Esophagus muscularis mucosa (tissue), 4 donors: ENCODE data around the gene KANK3. TPM values are rescaled to one million over a fixed set of nuclear protein-coding genes. Genes with fewer than 3 reads are reported as not detected.
"Not testable (repeated sequence)": the region's sequence is repeated elsewhere in the genome, so short reads cannot be mapped to it uniquely, and the experiment has no call there.

Source experiments
- DNase-seq: peaks from one replicate; pipeline ENCODE4 v3.0.0-alpha.2; 2017; ENCODE audit errors: extremely low spot score
- H3K27ac ChIP-seq, 4 donors: fragments of 200-600 bp; sonication (generic); replicated peaks in 1 of 4; 1 replicate in 3 of 4; 2 replicates in 1 of 4; pipeline ENCODE4 v1.5.1; 2016 to 2019; ENCODE audit warnings: mild to moderate bottlenecking in 1 of 4
- H3K27me3 ChIP-seq, 4 donors: fragments of 200-600 bp; sonication (generic); one replicate each; pipeline versions ENCODE4 v1.5.1 to v1.6.0; 2016 to 2019
- H3K36me3 ChIP-seq, 4 donors: fragments of 200-600 bp; sonication (generic); one replicate each; pipeline ENCODE4 v1.5.1; 2016 to 2019
- H3K4me1 ChIP-seq, 4 donors: fragments of 200-600 bp; sonication (generic); one replicate each; pipeline ENCODE4 v1.5.1; 2016 to 2019
- H3K4me3 ChIP-seq, 4 donors: fragments of 200-600 bp; sonication (generic); 1 replicate in 2 of 4; 2 replicates in 2 of 4; pipeline ENCODE4 v1.5.1; 2016 to 2019; ENCODE audit warnings: mild to moderate bottlenecking in 4 of 4, moderate library complexity in 1 of 4
- H3K9me3 ChIP-seq, 4 donors: fragments of 200-600 bp; sonication (generic); 1 replicate in 3 of 4; 2 replicates in 1 of 4; pipeline ENCODE4 v1.5.1; 2016 to 2019
- EP300 ChIP-seq: sonication (generic); formaldehyde crosslinking; IDR thresholded peaks from one replicate; pipeline ENCODE4 v1.6.1; 2017; ENCODE audit warnings: antibody characterized with exemption
- POLR2A ChIP-seq: fragments of 450-650 bp; IDR thresholded peaks from one replicate; pipeline ENCODE4 v1.6.1; 2017; ENCODE audit warnings: antibody characterized with exemption, moderate library complexity, mild to moderate bottlenecking, low read depth
- POLR2AphosphoS5 ChIP-seq, 2 donors: sonication (generic); formaldehyde crosslinking; IDR thresholded peaks; one replicate each; pipeline ENCODE4 v1.6.1; 2017; ENCODE audit warnings: antibody characterized with exemption in 2 of 2
- WGBS: methylation state at CpG from one replicate; pipeline ENCODE4 v1.1.5; 2018; 5-methylcytosine and 5-hydroxymethylcytosine counted together
- intact Hi-C: fragments of 100-400 bp; cut with DNase I; formaldehyde crosslinking; loops from one replicate; pipeline ENCODE4 v1.15.1; 2023
- total RNA-seq, 4 donors: library from RNA; depleted of rRNA; stranded (reverse); fragments of >200 nt; gene quantifications; one replicate each; pipeline versions ENCODE4 v1.1.0 to v1.2.1, GENCODE V29; 2016
- TF ChIP-seq, protein P1 (sequence below), 3 experiments: fragments of 200-600 bp in 2 of 3; fragments of 450-650 bp in 1 of 3; sonication (generic) in 2 of 3; IDR thresholded peaks; one replicate each; pipeline ENCODE4 v1.5.1; 2017 to 2019; ENCODE audit warnings: antibody characterized with exemption in 3 of 3, mild to moderate bottlenecking in 2 of 3, moderate library complexity in 1 of 3

KANK3 gene
- total RNA-seq, 4 donors from 2014 or later = 23.7 to 36.0 (median 30.0) TPM

DNA sequence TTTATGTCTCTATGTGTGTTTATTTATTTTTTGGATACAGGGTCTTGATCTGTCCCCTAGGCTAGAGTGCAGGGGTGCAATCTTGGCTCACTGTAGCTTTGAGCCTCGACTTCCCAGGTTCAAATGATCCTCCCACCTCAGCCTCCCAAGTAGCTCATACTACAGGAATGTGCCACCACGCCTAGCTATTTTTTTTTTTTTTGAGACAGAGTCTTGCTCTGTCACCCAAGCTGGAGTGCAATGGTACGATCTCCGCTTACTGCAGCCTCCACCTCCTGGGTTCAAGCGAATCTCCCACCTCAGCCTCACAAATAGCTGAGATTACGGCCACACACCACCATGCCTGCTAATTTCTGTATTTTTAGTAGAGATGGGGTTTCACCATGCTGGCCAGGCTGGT, 15.9 kb upstream of the KANK3 start:
- no peaks in the 10 kb centered on the region for H3K27me3 ChIP-seq
- DNase-seq = no peak
- no peaks in the 10 kb centered on the region for H3K9me3 ChIP-seq
- H3K4me1 ChIP-seq = peaks cover 39 to 51% (median 42%) of the 10 kb centered on the region in 4 donors
- TF ChIP-seq POLR2AphosphoS5 (IDR thresholded peaks at IDR 0.05) = no peak
- no peak for TF ChIP-seq POLR2A
- no peak for TF ChIP-seq EP300
- TF ChIP-seq, protein P1, sequence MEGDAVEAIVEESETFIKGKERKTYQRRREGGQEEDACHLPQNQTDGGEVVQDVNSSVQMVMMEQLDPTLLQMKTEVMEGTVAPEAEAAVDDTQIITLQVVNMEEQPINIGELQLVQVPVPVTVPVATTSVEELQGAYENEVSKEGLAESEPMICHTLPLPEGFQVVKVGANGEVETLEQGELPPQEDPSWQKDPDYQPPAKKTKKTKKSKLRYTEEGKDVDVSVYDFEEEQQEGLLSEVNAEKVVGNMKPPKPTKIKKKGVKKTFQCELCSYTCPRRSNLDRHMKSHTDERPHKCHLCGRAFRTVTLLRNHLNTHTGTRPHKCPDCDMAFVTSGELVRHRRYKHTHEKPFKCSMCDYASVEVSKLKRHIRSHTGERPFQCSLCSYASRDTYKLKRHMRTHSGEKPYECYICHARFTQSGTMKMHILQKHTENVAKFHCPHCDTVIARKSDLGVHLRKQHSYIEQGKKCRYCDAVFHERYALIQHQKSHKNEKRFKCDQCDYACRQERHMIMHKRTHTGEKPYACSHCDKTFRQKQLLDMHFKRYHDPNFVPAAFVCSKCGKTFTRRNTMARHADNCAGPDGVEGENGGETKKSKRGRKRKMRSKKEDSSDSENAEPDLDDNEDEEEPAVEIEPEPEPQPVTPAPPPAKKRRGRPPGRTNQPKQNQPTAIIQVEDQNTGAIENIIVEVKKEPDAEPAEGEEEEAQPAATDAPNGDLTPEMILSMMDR (IDR thresholded peaks at IDR 0.05) = no peak
- H3K36me3 ChIP-seq = no peaks in the 10 kb centered on the region
- intact Hi-C loops = no loop called here
- no peak overlapping the region for H3K4me3 ChIP-seq
- no peak overlapping the region for H3K27ac ChIP-seq
- 90% methylated on average over 6 of the region's 6 CpGs for WGBS

DNA sequence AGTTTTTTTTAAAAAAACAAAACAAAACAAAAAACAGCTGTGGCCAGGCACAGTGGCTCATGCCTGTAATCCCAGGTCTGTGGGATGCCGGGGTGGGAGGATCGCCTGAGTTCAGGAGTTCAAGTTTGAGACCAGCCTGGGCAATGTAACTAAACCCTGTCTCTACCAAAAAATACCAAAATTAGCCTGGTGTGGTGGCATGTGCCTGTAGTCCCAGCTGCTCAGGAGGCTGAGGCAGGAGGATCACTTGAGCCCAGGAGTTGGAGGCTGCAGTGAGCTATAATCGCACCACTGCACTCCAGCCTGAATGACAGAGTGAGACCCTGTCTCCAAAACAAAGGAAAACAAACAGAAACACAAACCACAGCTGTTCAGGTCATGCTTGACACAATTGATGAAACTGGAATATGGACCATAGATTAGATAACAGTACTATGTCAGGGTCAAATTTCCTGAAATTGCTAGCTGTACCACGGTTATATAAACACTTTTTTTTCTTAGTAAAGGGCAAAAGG, 14.0 kb upstream of the KANK3 start:
- H3K27ac ChIP-seq = no peak overlapping the region
- H3K36me3 ChIP-seq = no peaks in the 10 kb centered on the region
- H3K9me3 ChIP-seq = no peaks in the 10 kb centered on the region
- TF ChIP-seq POLR2A (no peak), EP300 (no peak), POLR2AphosphoS5 (IDR thresholded peaks at IDR 0.05) (no peak)
- TF ChIP-seq, protein P1 (IDR thresholded peaks at IDR 0.05) = no peak
- 69% methylated on average over 4 of the region's 4 CpGs for WGBS
- peaks cover 35 to 51% (median 39%) of the 10 kb centered on the region in 4 donors for H3K4me1 ChIP-seq
- intact Hi-C loops = no loop called here
- peaks cover 0 to 12% (median 0%) of the 10 kb centered on the region in 4 donors for H3K27me3 ChIP-seq
- no peak for DNase-seq
- no peak overlapping the region for H3K4me3 ChIP-seq

DNA sequence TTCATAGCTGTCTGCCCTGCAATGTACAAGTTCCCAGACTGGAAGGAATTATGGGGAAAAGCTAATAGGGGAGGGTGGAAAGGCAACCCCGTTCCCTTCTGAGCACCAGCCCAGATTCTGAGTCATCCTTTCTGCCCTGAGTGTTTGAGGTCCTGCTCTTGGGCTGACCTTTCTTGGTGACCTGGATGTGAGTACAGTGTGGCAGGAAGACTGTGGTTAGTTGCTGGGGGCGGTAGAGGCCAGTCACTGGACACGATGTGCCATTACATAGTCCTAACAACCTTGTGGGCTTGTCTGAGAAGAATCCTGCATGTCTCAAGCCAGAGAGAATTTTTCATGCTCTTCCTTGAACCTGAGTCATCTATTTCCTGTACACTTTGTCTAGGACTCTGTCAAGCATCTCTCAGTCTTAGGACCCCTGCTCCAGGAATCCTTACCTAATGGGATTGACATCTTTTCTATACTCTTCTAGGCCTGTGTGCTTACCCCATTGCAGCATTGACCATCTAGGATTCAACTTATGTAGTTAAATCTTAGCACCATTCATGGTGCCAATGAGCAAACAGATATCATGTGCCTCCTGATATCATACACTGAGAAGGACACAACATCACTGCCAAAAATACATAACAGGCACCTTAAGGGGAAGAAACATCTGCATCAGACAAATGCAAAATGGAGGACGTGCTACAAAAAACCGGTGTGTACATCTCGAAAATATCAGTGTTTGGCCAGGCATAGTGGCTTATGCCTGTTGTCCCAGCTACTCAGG, 12.8 kb upstream of the KANK3 start:
- intact Hi-C loops = loop anchor here (2.0 kb wide), 1 partner anchor 151 kb away; no protein-coding TSS in a partner anchor
- peaks cover 23 to 39% (median 29%) of the 10 kb centered on the region in 4 donors for H3K4me1 ChIP-seq
- no peaks in the 10 kb centered on the region for H3K36me3 ChIP-seq
- DNase-seq = no peak
- H3K9me3 ChIP-seq = no peaks in the 10 kb centered on the region
- peak overlapping the region in 2 of 4 donors; percentile 13 to 35 for H3K27ac ChIP-seq
- H3K27me3 ChIP-seq = peaks cover 0 to 24% (median 0%) of the 10 kb centered on the region in 4 donors
- TF ChIP-seq, protein P1 (IDR thresholded peaks at IDR 0.05) = no peak
- TF ChIP-seq POLR2A (no peak), EP300 (no peak), POLR2AphosphoS5 (IDR thresholded peaks at IDR 0.05) (peak; percentile 58 to 67)
- WGBS = 61% methylated on average over 6 of the region's 6 CpGs
- H3K4me3 ChIP-seq = no peak overlapping the region

DNA sequence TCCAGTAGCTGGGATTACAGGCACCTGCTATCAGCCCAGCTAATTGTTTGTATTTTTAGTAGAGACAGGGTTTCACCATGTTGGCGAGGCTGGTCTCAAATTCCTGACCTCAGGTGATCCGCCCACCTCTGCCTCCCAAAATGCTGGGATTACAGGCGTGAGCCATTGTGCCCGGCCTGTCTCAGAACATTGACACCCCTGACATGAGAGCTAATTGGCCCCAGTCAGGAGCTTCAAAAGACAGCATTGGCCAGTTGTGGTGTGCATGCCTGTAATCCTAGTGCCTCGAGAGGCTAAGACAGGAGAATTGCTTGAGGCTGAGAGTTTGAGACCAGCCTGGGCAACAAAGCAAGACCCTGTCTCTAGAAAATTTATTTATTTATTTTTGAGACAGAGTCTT, 9.8 kb upstream of the KANK3 start:
- intact Hi-C loops = loop anchor here (5.0 kb wide), 1 partner anchor 229 kb away; no protein-coding TSS in a partner anchor
- Histone ChIP-seq H3K27me3 (peaks cover 0 to 30% (median 0%) of the 10 kb centered on the region in 4 donors), H3K4me1 (peaks cover 28 to 39% (median 29%) of the 10 kb centered on the region in 4 donors), H3K4me3 (peak overlapping the region in 2 of 4 donors; percentile 14 to 28)
- not testable (repeated sequence) for DNase-seq, H3K27ac ChIP-seq, H3K9me3 ChIP-seq, H3K36me3 ChIP-seq
- 46% methylated on average over 5 of the region's 5 CpGs for WGBS

DNA sequence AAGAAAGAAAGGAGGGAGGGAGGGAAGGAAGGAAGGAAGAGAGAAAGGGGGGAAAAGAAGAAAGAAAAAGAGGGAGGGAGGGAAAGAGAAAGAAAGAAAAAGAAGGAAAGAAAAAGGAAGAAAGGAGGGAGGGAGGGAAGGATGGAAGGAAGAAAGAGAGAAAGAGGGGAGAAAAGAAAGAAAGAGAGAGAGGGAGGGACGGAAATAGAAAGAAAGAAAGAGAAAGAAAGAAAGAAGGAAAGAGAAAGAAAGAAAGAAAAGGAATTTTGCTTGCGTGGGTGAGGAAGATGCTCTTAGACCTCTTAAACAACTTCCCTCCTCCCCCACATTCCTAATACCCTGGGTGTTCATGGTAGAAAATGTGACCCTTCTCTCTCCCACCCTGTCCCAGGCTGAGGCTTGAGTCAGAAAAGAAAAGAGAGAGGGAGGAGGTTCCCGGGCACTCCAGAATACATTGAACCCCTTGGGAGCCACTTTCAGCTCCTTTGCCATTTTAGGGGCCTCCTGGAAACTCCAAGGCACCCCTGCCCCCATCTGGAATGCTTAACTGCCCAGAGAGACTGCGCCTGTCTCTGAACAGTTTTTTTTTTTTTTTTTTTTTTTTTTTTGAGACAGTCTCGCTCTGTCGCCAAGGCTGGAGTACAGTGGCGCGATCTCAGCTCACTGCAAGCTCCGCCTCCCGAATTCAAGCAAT, 9.2 kb upstream of the KANK3 start:
- TF ChIP-seq POLR2AphosphoS5 (IDR thresholded peaks at IDR 0.05) (no peak), EP300 (no peak), POLR2A (no peak)
- TF ChIP-seq, protein P1 (IDR thresholded peaks at IDR 0.05) = no peak
- Histone ChIP-seq H3K9me3 (no peaks in the 10 kb centered on the region), H3K36me3 (no peaks in the 10 kb centered on the region), H3K27ac (no peak overlapping the region), H3K4me1 (peaks cover 28 to 39% (median 29%) of the 10 kb centered on the region in 4 donors), H3K4me3 (peak overlapping the region in 3 of 4 donors; percentile 9 to 28 (median 14)), H3K27me3 (peaks cover 0 to 30% (median 0%) of the 10 kb centered on the region in 4 donors)
- intact Hi-C loops = loop anchor here (5.0 kb wide), 1 partner anchor 230 kb away; no protein-coding TSS in a partner anchor
- DNase-seq = no peak
- 33% methylated on average over 10 of the region's 10 CpGs for WGBS

DNA sequence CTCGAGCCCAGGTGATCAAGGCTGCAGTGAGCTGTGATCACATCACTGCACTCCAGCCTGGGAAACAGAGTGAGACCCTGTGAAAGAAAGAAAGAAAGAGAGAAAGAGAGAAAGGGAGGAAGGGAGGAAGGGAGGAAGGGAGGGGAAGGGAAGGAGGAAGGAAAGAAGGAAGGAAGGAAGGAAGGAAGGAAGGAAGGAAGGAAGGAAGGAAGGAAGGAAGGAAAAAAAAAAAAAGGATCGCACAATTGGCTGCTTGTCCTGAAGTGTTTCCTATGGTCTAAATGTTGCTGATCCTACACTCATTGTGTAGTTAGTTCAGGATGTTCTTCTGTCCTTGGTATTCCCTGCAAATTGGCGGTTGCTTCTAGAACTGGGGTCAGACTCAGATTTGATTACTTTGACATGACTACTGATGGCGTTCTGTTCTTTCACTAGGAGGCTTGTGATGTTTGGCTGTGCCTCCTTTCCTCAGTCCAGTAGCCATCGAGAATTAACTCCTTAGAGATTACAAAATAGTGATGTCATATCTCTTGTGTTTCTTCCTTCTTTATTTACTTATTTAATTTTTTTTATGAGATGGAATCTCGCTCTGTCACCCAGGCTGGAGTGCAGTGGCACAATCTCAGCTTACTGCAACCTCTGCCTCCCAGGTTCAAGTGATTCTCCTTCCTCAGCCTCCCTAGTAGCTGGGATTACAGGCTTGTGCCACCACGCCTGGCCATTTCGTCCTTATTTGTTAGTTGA, 6.7 kb upstream of the KANK3 start:
- DNase-seq, H3K4me3 ChIP-seq, H3K9me3 ChIP-seq, H3K36me3 ChIP-seq, H3K27ac ChIP-seq: not testable (repeated sequence)
- WGBS = 78% methylated on average over 8 of the region's 8 CpGs
- intact Hi-C loops = loop anchor here (5.0 kb wide), 1 partner anchor 232 kb away; no protein-coding TSS in a partner anchor
- Histone ChIP-seq H3K27me3 (peaks cover 0 to 45% (median 0%) of the 10 kb centered on the region in 4 donors), H3K4me1 (peaks cover 21 to 28% (median 24%) of the 10 kb centered on the region in 4 donors)
